HG03342 (cell line): Measurements from ENCODE around the gene PIGR.

Experiments
- ATAC-seq: cut with Tn5 transposase; IDR thresholded peaks from one replicate; pipeline ENCODE4 v1.9.1; 2021; ENCODE audit warnings: mild to moderate bottlenecking, moderate library complexity; ENCODE audit not compliant: unreplicated experiment

Gene PIGR

DNA sequence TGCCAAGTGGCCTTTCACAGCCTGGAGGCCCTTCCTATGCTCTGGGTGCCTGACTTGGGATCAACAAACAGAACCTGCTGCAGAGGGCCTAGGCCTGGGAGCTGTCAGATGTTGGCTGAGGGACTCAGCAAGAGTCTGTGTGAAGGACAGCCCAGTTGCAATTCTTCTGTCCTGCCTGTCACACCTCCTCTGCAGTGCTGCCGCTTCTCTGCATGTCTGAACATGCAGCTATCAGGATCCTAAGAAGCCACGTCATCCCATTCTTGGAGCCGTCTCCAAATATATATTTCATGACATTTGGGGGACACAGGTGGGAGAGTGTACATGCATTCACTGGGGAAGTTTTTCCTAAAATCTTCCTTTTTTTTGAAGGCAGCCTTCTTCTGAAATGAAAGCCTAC lies 15.4 kb upstream of the PIGR start:
- no peak for ATAC-seq

DNA sequence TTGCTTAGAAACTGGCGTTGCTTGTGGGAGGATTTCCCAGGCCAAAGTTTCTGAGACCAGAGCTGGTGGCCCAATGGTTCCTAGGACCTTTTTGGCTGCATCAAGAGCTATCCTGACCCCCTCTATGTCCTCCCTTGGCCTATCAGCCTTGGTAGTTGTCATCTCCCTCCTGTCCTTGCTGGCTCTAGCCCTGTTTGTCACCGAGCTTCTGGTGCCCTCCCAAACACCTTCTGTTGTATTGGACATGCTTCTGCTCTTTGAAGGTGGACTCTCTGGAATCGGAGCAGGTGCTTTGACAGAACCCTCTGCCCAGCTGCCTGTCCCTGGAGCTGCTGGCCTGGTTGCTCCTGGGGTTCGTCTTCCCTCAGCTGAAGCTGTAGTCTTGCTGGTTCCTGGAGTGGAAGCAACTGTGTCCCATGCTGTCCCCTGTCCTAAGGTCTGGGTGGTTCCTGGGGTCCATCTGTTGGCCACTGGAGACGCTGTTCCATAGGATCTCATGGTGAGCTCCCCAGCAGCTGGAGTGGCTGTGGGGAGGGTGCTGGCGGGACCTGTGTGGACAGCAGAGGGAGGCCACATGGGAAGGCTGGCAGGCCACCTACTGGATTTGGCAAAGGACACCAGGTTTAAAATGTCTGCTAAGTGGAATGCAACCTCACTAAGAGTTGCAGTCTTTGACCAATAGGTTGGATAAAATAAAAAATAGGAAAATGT lies 14.6 kb upstream of the PIGR start:
- no peak for ATAC-seq

DNA sequence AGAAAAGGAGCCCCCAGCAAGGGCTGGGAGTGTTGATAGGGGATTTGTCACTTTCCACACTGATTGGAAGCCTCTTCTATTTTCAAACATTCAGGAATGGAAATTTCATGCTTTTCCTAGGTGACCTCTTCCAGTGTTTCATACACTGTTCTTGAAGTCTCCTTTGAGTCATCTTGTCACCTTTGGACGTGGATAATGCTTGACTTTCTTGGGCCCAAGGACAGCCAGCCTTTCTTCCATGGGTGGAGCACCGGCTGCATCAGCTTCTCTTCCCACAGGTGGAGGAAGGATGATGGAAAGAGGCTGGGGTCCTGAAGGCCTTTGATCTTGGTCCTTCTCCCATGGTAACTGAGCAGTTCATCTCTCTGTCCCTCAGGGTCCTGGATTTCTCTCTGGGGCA lies 11.9 kb upstream of the PIGR start:
- ATAC-seq = no peak

GRCh38 chr1:206957639-206958038 lies 11.4 kb upstream of the PIGR start:
- no peak for ATAC-seq

- peak; percentile 33 for ATAC-seq
Observed at GRCh38 chr1:206955476-206956451, 9.5 kb upstream of the PIGR start.

GRCh38 chr1:206954459-206955342 lies 8.4 kb upstream of the PIGR start:
- ATAC-seq = no peak

DNA sequence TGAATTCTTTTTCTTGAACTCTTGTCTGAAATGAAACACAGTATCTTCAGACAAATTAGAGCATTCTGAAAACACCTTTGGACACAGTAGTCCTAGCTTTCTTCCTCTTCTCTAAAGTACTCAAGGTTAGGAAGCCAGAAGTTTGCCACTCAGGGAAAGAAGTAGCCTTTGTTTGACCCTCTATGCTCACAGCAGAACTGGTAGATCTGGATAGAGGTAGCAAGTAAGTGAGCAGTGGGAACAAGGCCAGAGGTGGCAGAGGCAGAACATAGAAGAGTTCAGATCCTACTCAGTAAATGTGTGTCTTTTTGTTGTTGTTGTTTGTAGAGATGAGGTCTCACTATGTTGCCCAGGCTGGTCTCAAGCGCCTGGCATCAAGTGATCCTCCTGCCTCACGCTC lies 7.4 kb upstream of the PIGR start:
- ATAC-seq = no peak

GRCh38 chr1:206953126-206953525 lies 6.9 kb upstream of the PIGR start:
- ATAC-seq = no peak

DNA sequence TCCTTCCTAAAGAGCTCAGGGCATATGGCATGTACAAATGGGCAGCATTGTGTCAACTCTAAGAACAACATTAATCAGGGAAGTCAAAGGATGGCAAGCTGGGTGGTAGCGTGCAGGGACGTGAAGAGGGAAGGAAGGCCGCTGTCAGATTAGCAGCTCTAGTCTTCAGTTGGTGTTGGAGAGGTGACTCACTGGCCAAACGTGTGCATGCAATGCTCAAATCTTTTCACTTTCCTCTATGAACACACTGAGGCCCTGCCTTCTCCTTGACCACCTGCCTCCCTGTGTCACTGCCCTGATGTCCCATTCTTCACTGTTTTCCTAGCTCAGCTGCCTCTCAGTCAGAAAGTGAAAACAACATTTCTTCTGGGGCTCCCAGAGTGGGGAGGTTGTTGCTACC lies 5.9 kb upstream of the PIGR start:
- ATAC-seq = no peak

GRCh38 chr1:206951318-206952100 lies 5.2 kb upstream of the PIGR start:
- ATAC-seq = peak; percentile 36

- ATAC-seq = no peak
Observed at GRCh38 chr1:206949641-206950040, 3.4 kb upstream of the PIGR start.

GRCh38 chr1:206949208-206949607 lies 2.9 kb upstream of the PIGR start:
- no peak for ATAC-seq

DNA sequence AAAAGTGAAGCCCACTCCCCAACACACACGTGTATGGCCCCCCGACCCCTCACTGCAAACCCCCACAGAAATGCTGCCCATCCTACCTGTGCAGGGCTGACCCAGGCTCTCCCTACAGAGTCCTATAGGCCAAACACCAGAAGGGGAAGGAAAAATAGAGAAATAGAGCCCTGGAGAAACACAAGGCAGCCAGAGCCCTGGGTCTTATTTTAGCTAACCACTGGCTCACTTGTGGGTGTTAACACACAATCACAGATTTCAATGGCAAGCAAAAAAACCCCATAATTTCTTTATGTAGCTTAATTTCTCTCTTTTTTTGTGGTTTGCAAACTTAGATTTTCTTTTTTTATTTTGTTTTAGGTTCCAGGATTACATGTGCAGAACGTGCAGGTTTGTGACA lies 989 bp upstream of the PIGR start:
- no peak for ATAC-seq

GRCh38 chr1:206945779-206946178 lies 487 bp downstream of the PIGR start:
- ATAC-seq = no peak

DNA sequence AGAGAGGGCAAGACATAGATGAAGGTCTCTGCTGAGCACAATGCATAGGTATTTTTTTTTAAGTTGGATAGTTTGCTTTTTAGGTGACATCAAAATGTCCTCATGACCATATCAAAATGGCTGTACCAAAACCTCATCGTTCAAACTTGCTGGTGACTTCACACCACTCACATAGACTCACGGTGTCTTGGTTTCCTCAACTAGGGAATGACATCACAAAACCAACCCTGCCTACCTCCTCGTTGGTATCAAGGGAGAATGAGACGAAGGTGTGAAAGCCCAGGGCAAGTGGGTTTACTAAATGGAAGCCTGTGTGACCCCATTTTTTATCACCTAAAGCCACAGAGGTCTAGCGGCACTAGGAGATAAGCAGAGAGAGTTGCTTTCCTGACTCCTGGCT lies 1.6 kb downstream of the PIGR start:
- no peak for ATAC-seq

GRCh38 chr1:206941766-206942418 lies 4.4 kb downstream of the PIGR start:
- no peak for ATAC-seq

- ATAC-seq = no peak
Observed at GRCh38 chr1:206940588-206940936, 5.7 kb downstream of the PIGR start.

GRCh38 chr1:206939841-206940587 lies 6.3 kb downstream of the PIGR start:
- no peak for ATAC-seq

DNA sequence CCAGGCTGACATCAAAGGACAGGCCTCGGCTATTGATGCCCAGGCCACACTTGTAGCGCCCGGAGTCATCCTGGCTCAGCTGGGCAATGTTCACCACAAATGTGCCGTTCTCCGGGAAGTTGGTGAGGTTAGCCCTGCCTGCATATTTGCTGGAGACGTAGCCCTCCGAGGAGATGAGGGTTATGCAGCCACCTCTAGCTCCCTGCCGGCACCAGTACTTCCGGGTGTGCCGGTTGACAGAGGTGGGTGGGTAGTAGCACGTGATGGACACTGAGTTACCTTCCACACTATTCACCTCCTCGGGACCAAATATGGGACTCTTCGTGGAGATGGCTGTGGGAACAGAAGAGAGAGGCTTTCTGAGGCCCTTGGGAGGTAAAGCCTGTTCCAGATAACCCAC lies 7.1 kb downstream of the PIGR start:
- ATAC-seq = no peak
